GM21825 (cell line): ENCODE measurements around the gene ATP9B.

Experiments
- ATAC-seq: cut with Tn5 transposase; IDR thresholded peaks from one replicate; pipeline ENCODE4 v1.9.1; 2021; ENCODE audit warnings: mild to moderate bottlenecking, moderate library complexity; ENCODE audit not compliant: unreplicated experiment

ATP9B gene

DNA sequence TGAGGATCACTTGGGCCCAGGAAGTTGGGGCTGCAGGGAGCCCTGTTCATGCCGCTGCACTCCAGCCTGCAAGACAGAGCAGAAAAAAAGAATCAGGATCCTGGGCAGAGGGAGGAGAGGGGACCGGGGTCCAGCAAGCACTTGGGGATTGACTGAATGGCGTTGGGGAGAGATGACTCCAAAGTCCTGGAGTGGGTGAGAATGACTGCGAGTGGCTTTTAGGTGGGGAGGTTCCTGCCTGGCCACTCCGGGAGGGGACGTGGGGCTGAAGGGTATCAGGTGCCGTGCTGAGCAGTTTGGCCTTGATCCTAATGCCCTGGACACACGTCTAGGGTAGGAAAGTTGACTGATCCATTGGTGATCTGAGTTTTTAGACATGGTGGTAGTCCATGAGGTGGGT lies 323.0 kb downstream of the ATP9B start:
- no peak for ATAC-seq

- ATAC-seq = no peak
These were observed 324.0 kb downstream of the ATP9B start for GRCh38 chr18:79393181-79393634.

GRCh38 chr18:79393635-79394533 lies 324.7 kb downstream of the ATP9B start:
- no peak for ATAC-seq

DNA sequence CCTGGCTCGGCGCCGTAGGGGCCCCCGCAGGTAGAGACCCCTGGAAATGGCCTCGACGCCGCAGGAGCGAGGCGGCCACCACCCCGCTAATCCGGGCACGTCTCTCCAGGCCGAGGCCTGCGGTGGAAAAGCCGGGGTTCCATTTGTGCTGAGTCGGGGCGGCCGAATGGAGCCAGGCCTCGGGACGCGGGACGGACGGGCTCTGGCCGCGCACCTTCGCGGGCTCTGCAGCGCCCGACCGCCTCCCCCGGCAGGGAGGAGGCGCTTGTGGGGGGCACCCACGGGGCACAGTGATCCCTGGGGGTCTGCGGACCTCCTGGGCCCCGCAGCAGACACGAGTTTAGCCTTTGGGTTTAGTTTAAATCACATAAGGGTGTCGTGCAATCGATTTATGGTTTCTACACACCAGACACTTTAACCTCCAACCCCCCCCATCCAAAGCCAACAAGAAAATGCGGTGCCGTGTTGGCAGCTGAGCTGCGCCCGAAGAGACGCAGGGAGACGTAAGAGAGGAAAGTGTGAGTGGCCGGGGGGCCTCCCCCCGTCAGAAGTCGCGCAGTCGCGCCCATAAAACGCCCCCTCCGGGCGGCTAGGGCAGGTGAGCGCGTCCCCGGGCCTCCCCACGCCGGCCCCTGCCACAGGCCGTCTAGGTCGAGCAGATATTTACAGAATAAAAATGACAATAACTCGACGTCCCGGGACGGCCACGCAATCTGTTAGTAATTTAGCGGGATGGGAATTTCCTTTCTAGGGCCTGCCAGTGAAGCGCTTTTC lies 325.5 kb downstream of the ATP9B start:
- no peak for ATAC-seq

GRCh38 chr18:79395308-79395640 lies 326.1 kb downstream of the ATP9B start:
- no peak for ATAC-seq

DNA sequence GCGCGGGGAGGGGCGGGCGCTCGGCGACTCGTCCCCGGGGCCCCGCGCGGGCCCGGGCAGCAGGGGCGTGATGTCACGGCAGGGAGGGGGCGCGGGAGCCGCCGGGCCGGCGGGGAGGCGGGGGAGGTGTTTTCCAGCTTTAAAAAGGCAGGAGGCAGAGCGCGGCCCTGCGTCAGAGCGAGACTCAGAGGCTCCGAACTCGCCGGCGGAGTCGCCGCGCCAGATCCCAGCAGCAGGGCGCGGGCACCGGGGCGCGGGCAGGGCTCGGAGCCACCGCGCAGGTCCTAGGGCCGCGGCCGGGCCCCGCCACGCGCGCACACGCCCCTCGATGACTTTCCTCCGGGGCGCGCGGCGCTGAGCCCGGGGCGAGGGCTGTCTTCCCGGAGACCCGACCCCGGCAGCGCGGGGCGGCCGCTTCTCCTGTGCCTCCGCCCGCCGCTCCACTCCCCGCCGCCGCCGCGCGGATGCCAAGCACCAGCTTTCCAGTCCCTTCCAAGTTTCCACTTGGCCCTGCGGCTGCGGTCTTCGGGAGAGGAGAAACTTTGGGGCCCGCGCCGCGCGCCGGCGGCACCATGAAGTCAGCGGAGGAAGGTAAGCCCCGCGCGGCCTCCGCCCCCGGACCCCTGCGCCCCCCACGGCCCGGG lies 326.7 kb downstream of the ATP9B start, which contains the start of gene NFATC1:
Gene NFATC1 (plus strand): TSS at position 170 of the 644 bp plus-strand sequence. CDS start 295 bp downstream, at position 465.
- ATAC-seq = no peak

GRCh38 chr18:79396431-79397246 lies 327.4 kb downstream of the ATP9B start:
- ATAC-seq = peak; percentile 30

DNA sequence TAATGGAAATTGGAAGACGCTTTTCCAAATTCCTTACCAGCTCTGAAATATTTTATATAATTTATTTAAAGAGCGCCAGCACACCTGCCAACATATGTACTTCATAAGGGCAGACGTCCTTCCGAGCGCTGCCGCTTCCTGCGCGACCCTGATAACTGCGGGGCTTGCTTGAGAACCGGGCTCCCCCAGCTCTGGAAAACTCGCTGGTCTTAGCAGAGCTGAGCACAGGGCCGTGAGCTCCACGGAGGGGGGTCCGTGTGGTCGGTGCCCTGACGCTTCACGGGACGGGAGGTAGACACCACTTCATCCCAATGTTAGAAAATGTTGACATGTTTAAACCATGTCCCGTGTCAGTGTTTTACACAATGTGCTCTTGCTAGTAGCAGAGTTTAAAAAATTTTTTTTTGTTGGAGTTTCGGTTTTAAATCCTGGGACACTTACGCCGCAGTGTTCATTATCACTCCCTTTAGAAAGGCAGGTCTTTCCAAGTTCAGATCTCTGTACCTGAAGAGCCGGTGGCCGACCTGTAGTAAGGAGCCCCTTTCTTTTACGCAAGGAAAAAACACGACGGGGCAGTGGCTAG lies 328.1 kb downstream of the ATP9B start:
- ATAC-seq = no peak

DNA sequence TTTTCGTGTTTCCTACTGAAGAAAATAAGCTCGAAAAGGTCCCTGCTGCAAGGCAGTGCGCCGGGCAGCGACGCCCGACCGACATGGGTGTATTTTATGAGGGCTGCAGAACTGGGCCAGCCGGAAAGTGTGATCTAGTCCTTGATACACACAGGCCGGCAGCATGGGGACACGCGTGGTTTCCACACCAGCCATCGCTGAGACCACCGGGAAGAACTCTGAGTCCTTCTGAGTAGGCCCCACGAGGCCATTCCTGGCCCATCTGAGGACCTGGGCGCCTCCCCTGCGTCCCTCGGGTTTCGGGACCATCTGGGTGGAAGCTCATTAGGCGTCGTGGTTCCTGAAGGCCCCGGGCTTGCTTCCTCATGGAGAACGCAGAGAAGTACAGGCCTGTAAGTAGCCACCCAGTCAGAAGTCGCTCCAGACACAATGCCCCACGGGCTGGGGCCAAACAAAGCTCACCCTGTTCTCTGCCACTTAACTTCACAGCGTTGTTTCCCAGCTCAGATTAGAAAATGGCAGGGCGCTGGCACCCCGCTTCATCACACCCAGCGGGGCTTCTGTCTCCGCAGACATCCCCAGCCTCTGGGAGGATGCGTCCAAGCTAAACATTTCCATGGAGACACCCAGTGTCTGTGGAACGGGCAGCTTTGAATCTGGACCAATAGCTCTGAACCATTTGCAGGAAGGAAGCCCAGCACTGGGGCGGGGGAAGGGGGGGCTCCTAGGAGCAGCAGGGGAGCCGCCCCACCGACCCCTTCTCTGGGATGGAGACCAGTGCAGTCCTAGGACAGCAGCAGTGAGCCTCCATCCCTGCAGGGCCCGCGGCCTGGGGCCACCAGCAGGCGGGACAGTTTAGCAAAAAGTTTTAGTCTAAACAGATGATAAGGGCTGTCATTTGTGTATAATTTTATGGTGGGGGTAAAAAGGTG lies 328.9 kb downstream of the ATP9B start:
- ATAC-seq = no peak

DNA sequence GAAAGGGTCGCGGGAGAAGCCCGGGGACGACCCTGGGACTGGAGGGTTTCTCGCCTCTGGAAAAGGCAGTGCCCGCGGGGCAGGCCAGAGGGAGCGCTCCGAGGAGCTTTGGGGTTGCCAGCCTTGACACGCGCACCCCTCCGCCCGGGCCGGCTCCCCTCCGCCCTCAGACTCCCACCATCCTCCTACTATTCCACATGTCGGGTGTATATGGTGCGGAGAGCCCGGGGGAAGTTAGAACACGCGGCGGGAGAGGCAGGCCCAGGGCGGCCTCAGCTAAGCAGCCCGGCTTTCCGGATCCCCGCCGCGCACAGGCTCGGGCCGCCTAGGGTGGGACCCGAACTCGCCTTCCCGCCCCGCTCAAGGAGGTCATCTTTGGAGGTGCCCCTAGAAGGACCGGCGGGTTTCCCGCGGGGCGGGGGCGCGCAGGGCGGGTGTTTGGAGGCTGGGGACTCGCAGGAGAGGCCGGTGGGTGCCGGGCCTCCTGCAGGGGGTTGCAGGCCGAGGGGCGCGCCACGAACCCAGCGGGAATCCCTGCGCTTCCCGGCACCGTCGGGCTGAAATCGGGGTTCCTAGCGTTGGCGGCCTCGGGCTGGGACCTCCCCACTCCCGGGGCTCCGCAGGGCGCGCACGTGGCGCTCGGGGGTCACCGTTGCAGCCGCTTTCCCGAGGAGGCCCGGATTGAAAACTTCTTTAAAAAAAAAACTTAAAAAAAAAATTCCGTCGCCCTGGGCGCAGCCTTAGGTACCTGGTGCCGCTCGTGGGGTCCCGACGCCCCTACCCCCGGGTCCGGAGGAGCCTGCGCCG lies 330.3 kb downstream of the ATP9B start:
- ATAC-seq = no peak

GRCh38 chr18:79400091-79400590 lies 330.9 kb downstream of the ATP9B start:
- ATAC-seq = peak; percentile 23

GRCh38 chr18:79400591-79401381 lies 331.6 kb downstream of the ATP9B start:
- no peak for ATAC-seq

- no peak for ATAC-seq
These were observed 332.5 kb downstream of the ATP9B start for GRCh38 chr18:79401494-79402208.

DNA sequence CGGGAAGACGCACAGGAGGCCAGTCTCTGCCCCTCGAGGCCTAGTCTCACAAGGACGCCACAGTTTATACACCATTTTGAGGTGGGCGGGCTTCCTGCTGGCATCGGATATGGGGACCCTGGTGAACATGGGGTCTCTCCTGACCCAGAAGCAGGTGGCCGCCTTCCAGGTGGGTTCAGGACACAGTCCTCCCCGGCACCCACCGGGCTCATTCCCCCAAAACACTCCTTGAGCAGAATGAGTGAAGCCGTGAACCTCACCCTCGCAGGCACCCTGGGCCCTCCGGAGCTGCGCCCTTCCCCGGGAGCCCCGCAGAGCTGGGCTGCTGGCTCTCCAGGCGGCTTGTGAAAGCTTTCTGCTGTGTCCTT lies 333.0 kb downstream of the ATP9B start:
- ATAC-seq = no peak

GRCh38 chr18:79402977-79403722 lies 334.0 kb downstream of the ATP9B start:
- ATAC-seq = no peak
